Common myeloid progenitor, CD34-positive (primary cell): ENCODE results near the gene TSSK1B.

Source experiments
- CTCF ChIA-PET: fragments of 350-600 bp; sonication (Branson Sonifier 250); formaldehyde crosslinking; loops from one replicate; lab custom pipeline; 2021; ENCODE audit warnings: antibody characterized with exemption; lab: Charles Lee
- POLR2A ChIA-PET: fragments of 350-600 bp; sonication (Branson Sonifier 250); formaldehyde crosslinking; loops from one replicate; lab custom pipeline; 2021; ENCODE audit warnings: antibody characterized with exemption; lab: Charles Lee
- DNase-seq, 3 donors: peaks; one replicate each; pipeline versions ENCODE4 v3.0.0 to v3.0.0-alpha.2; 2013
- H3K27ac ChIP-seq, 2 experiments: 1 replicate in 1 of 2; 2 replicates in 1 of 2; pipeline ENCODE4 v1.7.0; 2013; ENCODE audit warnings: inconsistent platforms in 2 of 2, low read length in 2 of 2, mild to moderate bottlenecking in 2 of 2, low read depth in 1 of 2, moderate library complexity in 1 of 2; ENCODE audit not compliant: severe bottlenecking in 2 of 2, insufficient read depth in 1 of 2, poor library complexity in 1 of 2
- H3K27me3 ChIP-seq, 5 experiments: replicated peaks in 2 of 5; 1 replicate in 3 of 5; 2 replicates in 2 of 5; pipeline versions ENCODE4 v1.6.1 to v1.7.0; 2013; ENCODE audit warnings: low read length in 4 of 5, mild to moderate bottlenecking in 2 of 5, moderate library complexity in 2 of 5, inconsistent platforms in 1 of 5; ENCODE audit not compliant: insufficient read depth in 5 of 5, control insufficient read depth in 4 of 5
- H3K36me3 ChIP-seq, 4 experiments: 1 replicate in 2 of 4; 2 replicates in 2 of 4; pipeline versions ENCODE4 v1.6.1 to v1.7.0; 2013; ENCODE audit warnings: low read length in 3 of 4, control low read depth in 1 of 4, mild to moderate bottlenecking in 1 of 4; ENCODE audit not compliant: control insufficient read depth in 4 of 4, insufficient read depth in 4 of 4
- H3K4me1 ChIP-seq, 4 experiments: 1 replicate in 3 of 4; 2 replicates in 1 of 4; pipeline versions ENCODE4 v1.6.1 to v1.7.1; 2013; ENCODE audit warnings: low read length in 3 of 4, mild to moderate bottlenecking in 3 of 4, control low read depth in 1 of 4, inconsistent platforms in 1 of 4, moderate library complexity in 1 of 4; ENCODE audit not compliant: control insufficient read depth in 4 of 4, insufficient read depth in 4 of 4; ENCODE audit errors: control extremely low read depth in 1 of 4
- H3K4me3 ChIP-seq, 7 experiments: 1 replicate in 4 of 7; 2 replicates in 3 of 7; pipeline versions ENCODE4 v1.5.1 to v1.7.0; 2013; ENCODE audit warnings: mild to moderate bottlenecking in 7 of 7, low read length in 6 of 7, moderate library complexity in 6 of 7, inconsistent platforms in 2 of 7, low read depth in 2 of 7, control low read depth in 1 of 7; ENCODE audit not compliant: insufficient read depth in 4 of 7, control insufficient read depth in 1 of 7; ENCODE audit errors: extremely low read depth in 1 of 7
- H3K9me3 ChIP-seq, 5 experiments: 1 replicate in 4 of 5; 2 replicates in 1 of 5; pipeline versions ENCODE4 v1.6.1 to v1.7.1; 2013; ENCODE audit warnings: low read length in 4 of 5, mild to moderate bottlenecking in 2 of 5, inconsistent platforms in 1 of 5, low read depth in 1 of 5, moderate library complexity in 1 of 5; ENCODE audit not compliant: control insufficient read depth in 4 of 5, insufficient read depth in 2 of 5; ENCODE audit errors: control extremely low read depth in 1 of 5
- WGBS: methylation state at CpG from one replicate; pipeline ENCODE4 v1.1.5; 2013; ENCODE audit not compliant: insufficient coverage; 5-methylcytosine and 5-hydroxymethylcytosine counted together

TSSK1B gene

DNA sequence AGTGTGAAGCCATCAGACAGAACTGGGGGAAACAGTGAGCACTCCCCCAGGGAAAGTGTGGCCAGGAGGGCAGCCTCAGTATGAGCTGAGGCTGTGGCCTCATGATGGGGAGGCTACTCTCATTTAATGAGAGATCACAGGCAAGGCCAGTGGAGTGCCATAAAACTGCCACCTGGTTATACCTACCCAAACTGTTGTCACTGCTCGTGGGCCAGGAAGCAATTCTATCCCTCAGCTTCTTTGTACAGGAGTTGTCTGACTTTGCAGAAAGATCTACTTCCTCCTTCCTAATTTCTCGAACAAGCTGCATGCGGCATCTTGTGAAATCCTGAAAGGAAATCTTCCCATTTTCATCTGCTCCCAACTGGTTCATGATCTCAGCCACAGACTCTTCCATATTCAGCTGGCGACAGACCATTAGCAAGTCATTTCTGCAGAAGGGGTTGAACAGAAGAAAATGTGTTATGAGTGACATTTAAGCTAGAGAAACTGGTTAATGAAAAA lies 50.0 kb downstream of the TSSK1B start:
- H3K4me3 ChIP-seq: no peak overlapping the region
- peaks cover 30 to 95% (median 48%) of the 10 kb centered on the region in 5 experiments for H3K27me3 ChIP-seq
- ChIA-PET CTCF (interaction anchor here (1.0 to 2.0 kb wide), 4 partner anchors 10 to 389 kb away, joined by 3 to 5 read pairs (median 3); partner anchors contain the start of gene YTHDC2), POLR2A (no interaction called here)
- no peaks in the 10 kb centered on the region for H3K4me1 ChIP-seq
- no peak for DNase-seq
- 0% methylated on average over 3 of the region's 4 CpGs for WGBS
- H3K36me3 ChIP-seq: no peaks in the 10 kb centered on the region
- H3K27ac ChIP-seq: no peak overlapping the region
- no peaks in the 10 kb centered on the region for H3K9me3 ChIP-seq

DNA sequence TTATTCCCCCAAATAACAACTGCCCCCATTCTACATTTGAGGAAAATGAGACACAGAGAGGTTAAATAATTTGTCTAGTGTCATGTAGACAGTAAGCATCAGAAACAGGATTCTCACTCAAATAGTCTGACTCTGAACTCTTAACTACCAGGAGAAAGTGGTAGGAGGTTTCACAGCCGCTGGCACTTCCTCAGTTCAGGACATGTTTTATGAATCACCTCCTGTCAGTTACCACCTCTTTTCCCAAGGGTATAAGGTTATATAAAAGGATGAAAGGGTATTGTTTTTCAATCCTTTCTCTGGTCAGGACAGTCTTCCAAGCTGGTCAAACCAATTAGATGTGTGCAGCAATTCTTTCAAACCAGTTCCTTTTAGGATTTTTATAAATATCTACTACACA lies 52.1 kb downstream of the TSSK1B start:
- POLR2A ChIA-PET: no interaction called here
- no peak for DNase-seq
- H3K27ac ChIP-seq: no peak overlapping the region
- CTCF ChIA-PET: interaction anchor here (0.7 to 1.5 kb wide), 3 partner anchors 52 to 386 kb away, joined by 3 to 4 read pairs (median 3); no protein-coding TSS in a partner anchor
- no peaks in the 10 kb centered on the region for H3K9me3 ChIP-seq
- no peaks in the 10 kb centered on the region for H3K36me3 ChIP-seq
- WGBS: no CpG with 5 or more reads among the region's 1 CpG
- H3K4me3 ChIP-seq: no peak overlapping the region
- H3K4me1 ChIP-seq: peaks cover 10 to 16% (median 13%) of the 10 kb centered on the region in 4 experiments
- H3K27me3 ChIP-seq: peaks cover 30 to 81% (median 37%) of the 10 kb centered on the region in 5 experiments
